ENCODE data around the gene KCTD19.

Gene KCTD19

DNA sequence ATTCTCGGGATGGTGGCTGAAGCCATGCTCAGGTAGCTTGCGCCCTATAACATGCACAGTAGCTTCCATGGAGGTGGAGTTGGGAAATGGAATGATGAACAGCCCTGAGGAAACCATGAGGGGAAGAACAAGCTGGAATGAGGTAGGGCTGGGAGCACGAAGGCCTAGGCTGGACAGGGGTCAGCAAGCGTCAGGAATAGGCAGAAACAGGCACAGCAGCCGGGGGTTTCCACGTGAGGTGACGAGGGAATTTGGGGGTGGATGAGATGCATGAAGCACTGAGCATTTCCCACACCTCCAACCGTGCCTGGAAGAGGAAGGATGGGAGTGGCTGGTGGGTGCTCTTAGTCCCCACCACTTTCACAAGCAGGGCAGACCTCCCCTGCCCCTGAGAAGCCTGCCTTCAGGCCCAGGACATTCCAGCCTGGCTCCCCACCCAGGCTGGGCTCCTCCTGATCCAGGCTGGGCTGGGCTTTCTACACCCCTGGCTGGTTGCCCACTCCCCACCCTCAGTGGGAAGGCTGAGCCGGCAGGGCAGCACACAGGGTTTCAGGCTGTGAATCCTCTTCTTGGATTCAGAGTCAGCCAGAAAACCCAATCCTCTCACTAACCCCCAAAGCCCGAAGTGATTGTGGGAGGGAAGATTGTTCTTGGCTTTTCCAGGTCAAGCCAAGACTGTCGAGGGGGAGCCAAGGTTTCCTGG is 25.3 kb downstream of the KCTD19 start:
- Histone ChIP-seq H3K9me3 (ENCODE audit: control insufficient read depth in 2 of 2, low read length in 2 of 2) (no peaks in the 10 kb centered on the region), H3K4me3 (ENCODE audit: low read length in 2 of 2) (no peak overlapping the region), H3K27me3 (ENCODE audit: control insufficient read depth in 1 of 2, insufficient read depth in 2 of 2, low read length in 2 of 2) (peaks cover 0 to 5% of the 10 kb centered on the region in 2 donors), H3K36me3 (ENCODE audit: control insufficient read depth in 2 of 2, insufficient read depth in 2 of 2, low read length in 2 of 2) (no peaks in the 10 kb centered on the region), H3K4me1 (ENCODE audit: control insufficient read depth, insufficient read depth, low read length) (no peaks in the 10 kb centered on the region), H3K27ac (ENCODE audit: low read length) (no peak overlapping the region), H3K9ac (ENCODE audit: low read length in 2 of 2) (no peak overlapping the region)

DNA sequence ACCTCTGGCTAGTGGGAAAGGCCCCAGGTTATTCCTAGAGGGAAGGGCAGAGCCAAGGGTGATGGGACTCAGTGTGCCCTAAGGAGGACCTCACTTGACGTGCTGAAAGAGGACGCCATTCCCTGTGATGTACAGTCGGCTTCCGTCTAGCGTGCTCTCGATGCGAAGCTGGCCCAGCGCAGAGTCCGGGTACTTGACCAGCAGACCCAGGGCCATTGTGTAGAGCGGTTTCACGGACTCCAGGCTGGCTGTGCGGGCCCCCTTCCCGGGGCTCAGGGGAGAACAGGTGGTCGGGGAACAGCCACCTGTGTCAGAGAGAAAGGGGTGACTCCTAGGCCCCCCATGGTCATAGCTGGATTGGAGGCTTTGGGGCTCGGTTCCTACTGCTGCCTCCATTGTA is 27.3 kb downstream of the KCTD19 start:
- Histone ChIP-seq H3K9ac (ENCODE audit: low read length in 2 of 2) (no peak overlapping the region), H3K27me3 (ENCODE audit: control insufficient read depth in 1 of 2, insufficient read depth in 2 of 2, low read length in 2 of 2) (peaks cover 0 to 6% of the 10 kb centered on the region in 2 donors), H3K27ac (ENCODE audit: low read length) (no peak overlapping the region), H3K4me1 (ENCODE audit: control insufficient read depth, insufficient read depth, low read length) (no peaks in the 10 kb centered on the region), H3K36me3 (ENCODE audit: control insufficient read depth in 2 of 2, insufficient read depth in 2 of 2, low read length in 2 of 2) (no peaks in the 10 kb centered on the region), H3K4me3 (ENCODE audit: low read length in 2 of 2) (no peak overlapping the region), H3K9me3 (ENCODE audit: control insufficient read depth in 2 of 2, low read length in 2 of 2) (no peaks in the 10 kb centered on the region)

GRCh38 chr16:67298277-67298676 is 28.3 kb downstream of the KCTD19 start:
- H3K27me3 ChIP-seq (ENCODE audit: control insufficient read depth in 1 of 2, insufficient read depth in 2 of 2, low read length in 2 of 2) = peaks cover 0 to 6% of the 10 kb centered on the region in 2 donors
- no peak overlapping the region for H3K27ac ChIP-seq (ENCODE audit: low read length)
- H3K9ac ChIP-seq (ENCODE audit: low read length in 2 of 2) = no peak overlapping the region
- no peaks in the 10 kb centered on the region for H3K9me3 ChIP-seq (ENCODE audit: control insufficient read depth in 2 of 2, low read length in 2 of 2)
- no peaks in the 10 kb centered on the region for H3K4me1 ChIP-seq (ENCODE audit: control insufficient read depth, insufficient read depth, low read length)
- H3K4me3 ChIP-seq (ENCODE audit: low read length in 2 of 2) = no peak overlapping the region
- no peaks in the 10 kb centered on the region for H3K36me3 ChIP-seq (ENCODE audit: control insufficient read depth in 2 of 2, insufficient read depth in 2 of 2, low read length in 2 of 2)

GRCh38 chr16:67296420-67296819 is 30.1 kb downstream of the KCTD19 start:
- H3K9me3 ChIP-seq (ENCODE audit: control insufficient read depth in 2 of 2, low read length in 2 of 2) = no peaks in the 10 kb centered on the region
- H3K27ac ChIP-seq (ENCODE audit: low read length) = no peak overlapping the region
- H3K9ac ChIP-seq (ENCODE audit: low read length in 2 of 2) = no peak overlapping the region
- H3K4me1 ChIP-seq (ENCODE audit: control insufficient read depth, insufficient read depth, low read length) = no peaks in the 10 kb centered on the region
- no peaks in the 10 kb centered on the region for H3K36me3 ChIP-seq (ENCODE audit: control insufficient read depth in 2 of 2, insufficient read depth in 2 of 2, low read length in 2 of 2)
- no peak overlapping the region for H3K4me3 ChIP-seq (ENCODE audit: low read length in 2 of 2)
- H3K27me3 ChIP-seq (ENCODE audit: control insufficient read depth in 1 of 2, insufficient read depth in 2 of 2, low read length in 2 of 2) = peaks cover 0 to 6% of the 10 kb centered on the region in 2 donors

GRCh38 chr16:67294938-67295361 is 31.6 kb downstream of the KCTD19 start:
- H3K9ac ChIP-seq (ENCODE audit: low read length in 2 of 2) = no peak overlapping the region
- H3K4me1 ChIP-seq (ENCODE audit: control insufficient read depth, insufficient read depth, low read length) = no peaks in the 10 kb centered on the region

GRCh38 chr16:67294171-67294757 is 32.3 kb downstream of the KCTD19 start:
- Histone ChIP-seq H3K36me3 (ENCODE audit: control insufficient read depth in 2 of 2, insufficient read depth in 2 of 2, low read length in 2 of 2) (no peaks in the 10 kb centered on the region), H3K9me3 (ENCODE audit: control insufficient read depth in 2 of 2, low read length in 2 of 2) (no peaks in the 10 kb centered on the region), H3K27me3 (ENCODE audit: control insufficient read depth in 1 of 2, insufficient read depth in 2 of 2, low read length in 2 of 2) (peaks cover 0 to 5% of the 10 kb centered on the region in 2 donors), H3K4me1 (ENCODE audit: control insufficient read depth, insufficient read depth, low read length) (no peaks in the 10 kb centered on the region), H3K27ac (ENCODE audit: low read length) (no peak overlapping the region), H3K4me3 (ENCODE audit: low read length in 2 of 2) (no peak overlapping the region), H3K9ac (ENCODE audit: low read length in 2 of 2) (no peak overlapping the region)

More at GRCh38 chr16:67294938-67295361, 31.6 kb downstream of the KCTD19 start:
- Histone ChIP-seq H3K27me3 (ENCODE audit: control insufficient read depth in 1 of 2, insufficient read depth in 2 of 2, low read length in 2 of 2) (peaks cover 0 to 6% of the 10 kb centered on the region in 2 donors), H3K36me3 (ENCODE audit: control insufficient read depth in 2 of 2, insufficient read depth in 2 of 2, low read length in 2 of 2) (no peaks in the 10 kb centered on the region), H3K27ac (ENCODE audit: low read length) (no peak overlapping the region), H3K4me3 (ENCODE audit: low read length in 2 of 2) (no peak overlapping the region), H3K9me3 (ENCODE audit: control insufficient read depth in 2 of 2, low read length in 2 of 2) (no peaks in the 10 kb centered on the region)

DNA sequence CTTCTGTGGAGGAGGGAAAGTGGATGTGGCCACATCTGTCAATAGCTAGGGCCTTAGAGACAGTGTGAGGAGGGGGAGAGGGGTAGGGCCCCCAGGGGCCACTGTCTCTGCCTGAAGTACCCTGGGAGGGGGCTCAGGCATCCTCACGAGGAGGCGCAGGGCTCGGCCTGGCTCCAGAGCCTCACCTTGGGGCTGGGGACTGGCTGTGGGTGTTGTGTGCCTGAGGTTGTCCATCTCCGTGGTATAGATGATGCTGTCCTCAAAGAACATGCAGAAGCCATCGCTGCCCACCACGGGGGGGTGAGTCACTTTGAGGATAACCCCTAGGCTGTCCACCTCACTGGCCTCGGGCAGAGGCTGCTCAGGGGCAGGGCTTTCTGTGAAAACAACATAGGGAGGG is 35.1 kb downstream of the KCTD19 start:
- H3K4me1 ChIP-seq (ENCODE audit: control insufficient read depth, insufficient read depth, low read length) = no peaks in the 10 kb centered on the region
- H3K27ac ChIP-seq (ENCODE audit: low read length) = no peak overlapping the region
- no peaks in the 10 kb centered on the region for H3K36me3 ChIP-seq (ENCODE audit: control insufficient read depth in 2 of 2, insufficient read depth in 2 of 2, low read length in 2 of 2)
- peaks cover 0 to 2% of the 10 kb centered on the region in 2 donors for H3K27me3 ChIP-seq (ENCODE audit: control insufficient read depth in 1 of 2, insufficient read depth in 2 of 2, low read length in 2 of 2)
- no peak overlapping the region for H3K4me3 ChIP-seq (ENCODE audit: low read length in 2 of 2)
- no peak overlapping the region for H3K9ac ChIP-seq (ENCODE audit: low read length in 2 of 2)
- no peaks in the 10 kb centered on the region for H3K9me3 ChIP-seq (ENCODE audit: control insufficient read depth in 2 of 2, low read length in 2 of 2)

DNA sequence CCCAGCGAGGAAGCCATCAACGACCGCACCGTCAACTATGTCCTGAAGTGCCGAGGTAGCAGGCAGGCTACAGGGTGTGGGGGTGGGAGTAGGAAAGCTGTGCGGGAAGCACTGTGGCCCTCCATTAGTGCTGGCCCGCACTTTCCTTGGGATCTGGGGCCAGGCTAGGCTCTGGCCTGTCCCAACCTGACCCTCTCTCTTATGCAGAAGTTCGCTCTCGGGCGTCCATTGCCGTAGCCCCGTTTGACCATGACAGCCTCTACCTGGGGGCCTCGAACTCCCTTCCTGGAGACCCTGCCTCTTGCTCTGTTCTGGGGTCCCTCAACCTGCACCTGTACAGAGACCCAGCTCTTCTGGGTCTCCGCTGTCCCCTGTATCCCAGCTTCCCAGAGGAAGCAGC is 38.6 kb downstream of the KCTD19 start:
- H3K27me3 ChIP-seq (ENCODE audit: control insufficient read depth in 1 of 2, insufficient read depth in 2 of 2, low read length in 2 of 2) = no peaks in the 10 kb centered on the region
- no peaks in the 10 kb centered on the region for H3K4me1 ChIP-seq (ENCODE audit: control insufficient read depth, insufficient read depth, low read length)
- no peak overlapping the region for H3K27ac ChIP-seq (ENCODE audit: low read length)
- H3K36me3 ChIP-seq (ENCODE audit: control insufficient read depth in 2 of 2, insufficient read depth in 2 of 2, low read length in 2 of 2) = no peaks in the 10 kb centered on the region
- no peaks in the 10 kb centered on the region for H3K9me3 ChIP-seq (ENCODE audit: control insufficient read depth in 2 of 2, low read length in 2 of 2)
- H3K4me3 ChIP-seq (ENCODE audit: low read length in 2 of 2) = no peak overlapping the region
- no peak overlapping the region for H3K9ac ChIP-seq (ENCODE audit: low read length in 2 of 2)

DNA sequence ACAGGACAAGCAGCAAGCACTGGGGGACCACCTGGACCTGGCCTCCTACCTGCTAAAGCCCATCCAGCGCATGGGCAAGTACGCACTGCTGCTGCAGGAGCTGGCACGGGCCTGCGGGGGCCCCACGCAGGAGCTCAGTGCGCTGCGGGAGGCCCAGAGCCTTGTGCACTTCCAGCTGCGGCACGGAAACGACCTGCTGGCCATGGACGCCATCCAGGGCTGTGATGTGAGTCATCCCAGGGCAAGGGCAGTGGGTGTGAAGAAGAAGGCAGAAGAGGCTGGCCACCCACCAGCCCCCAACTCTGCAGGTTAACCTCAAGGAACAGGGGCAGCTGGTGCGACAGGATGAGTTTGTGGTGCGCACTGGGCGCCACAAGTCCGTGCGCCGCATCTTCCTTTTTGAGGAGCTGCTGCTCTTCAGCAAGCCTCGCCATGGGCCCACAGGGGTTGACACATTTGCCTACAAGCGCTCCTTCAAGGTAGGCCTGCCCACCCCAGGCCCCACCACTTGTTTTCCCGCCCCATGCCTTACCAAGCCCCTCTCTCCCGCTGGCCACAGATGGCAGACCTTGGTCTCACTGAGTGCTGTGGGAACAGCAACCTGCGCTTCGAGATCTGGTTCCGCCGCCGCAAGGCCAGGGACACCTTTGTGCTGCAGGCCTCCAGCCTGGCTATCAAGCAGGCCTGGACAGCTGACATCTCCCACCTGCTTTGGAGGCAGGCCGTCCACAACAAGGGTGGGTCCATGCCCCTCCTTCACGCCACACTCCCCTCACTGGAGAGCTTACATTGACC is 39.9 kb downstream of the KCTD19 start:
- Histone ChIP-seq H3K9me3 (ENCODE audit: control insufficient read depth in 2 of 2, low read length in 2 of 2) (no peaks in the 10 kb centered on the region), H3K4me1 (ENCODE audit: control insufficient read depth, insufficient read depth, low read length) (no peaks in the 10 kb centered on the region), H3K27ac (ENCODE audit: low read length) (no peak overlapping the region), H3K27me3 (ENCODE audit: control insufficient read depth in 1 of 2, insufficient read depth in 2 of 2, low read length in 2 of 2) (no peaks in the 10 kb centered on the region), H3K4me3 (ENCODE audit: low read length in 2 of 2) (no peak overlapping the region), H3K36me3 (ENCODE audit: control insufficient read depth in 2 of 2, insufficient read depth in 2 of 2, low read length in 2 of 2) (no peaks in the 10 kb centered on the region), H3K9ac (ENCODE audit: low read length in 2 of 2) (no peak overlapping the region)

- H3K9ac ChIP-seq (ENCODE audit: low read length in 2 of 2) = no peak overlapping the region
- no peaks in the 10 kb centered on the region for H3K27me3 ChIP-seq (ENCODE audit: control insufficient read depth in 1 of 2, insufficient read depth in 2 of 2, low read length in 2 of 2)
- H3K4me3 ChIP-seq (ENCODE audit: low read length in 2 of 2) = no peak overlapping the region
- H3K4me1 ChIP-seq (ENCODE audit: control insufficient read depth, insufficient read depth, low read length) = no peaks in the 10 kb centered on the region
- H3K27ac ChIP-seq (ENCODE audit: low read length) = no peak overlapping the region
- no peaks in the 10 kb centered on the region for H3K36me3 ChIP-seq (ENCODE audit: control insufficient read depth in 2 of 2, insufficient read depth in 2 of 2, low read length in 2 of 2)
- H3K9me3 ChIP-seq (ENCODE audit: control insufficient read depth in 2 of 2, low read length in 2 of 2) = no peaks in the 10 kb centered on the region
Measured at GRCh38 chr16:67284699-67285646, 41.6 kb downstream of the KCTD19 start.
